ENCODE results near the gene ARIH2. TPM values are rescaled to one million over a fixed set of nuclear protein-coding genes. Genes with fewer than 3 reads are reported as not detected.

Gene ARIH2
- total and polyA plus RNA-seq, 2 of the 4 experiments (the other 2 are of a cell fraction): 62.3 to 93.7 TPM

GRCh38 chr3:48919215-48920138, 835 bp downstream of the ARIH2 start:
- WGBS, 2 experiments (ENCODE audit: extremely low coverage in 2 of 2, insufficient read length in 1 of 2): 1% methylated on average over 26 of the region's 54 CpGs; no CpG with 5 or more reads in 1 of the 2 experiments
- DNase-seq (peak; percentile 50), ATAC-seq (ENCODE audit: low read depth) (peak; percentile 44)
- Histone ChIP-seq H3K27ac (ENCODE audit: insufficient read depth, low read length) (peak overlapping the region; percentile 70), H3K4me1 (ENCODE audit: control insufficient read depth, insufficient read depth, low read length) (peaks cover 7% of the 10 kb centered on the region), H3K9me1 (ENCODE audit: insufficient read depth, low read length) (0 out of 2 replicates have a peak, but pooled peaks cover 3% of the 10 kb centered on the region), H2BK15ac (ENCODE audit: low read depth, low read length) (no peak overlapping the region; the same call in 2 of the 3 replicates), H3K4ac (ENCODE audit: low read depth, low read length) (peak overlapping the region; percentile 63), H2AK5ac (ENCODE audit: low read depth, low read length) (peak overlapping the region; percentile 84), H3K18ac (ENCODE audit: low read depth, low read length) (no peak overlapping the region), H3K36me3 (ENCODE audit: control insufficient read depth, insufficient read depth, low read length) (peaks cover 12% of the 10 kb centered on the region), H2BK5ac (ENCODE audit: low read depth, low read length, poor library complexity, severe bottlenecking) (peak overlapping the region; percentile 71), H3K79me1 (ENCODE audit: low read depth in 1 of 2, low read length in 2 of 2) (peaks cover 10 to 41% of the 10 kb centered on the region in 2 experiments; a peak in 3 of 4 replicates), H4K8ac (ENCODE audit: low read depth in 2 of 2, low read length in 2 of 2) (peak overlapping the region in 1 of 2 experiments; percentile 27; a peak in 1 of 4 replicates), H3K14ac (replicated peaks; ENCODE audit: low read depth, low read length) (peak overlapping the region; percentile 85), H2AFZ (replicated peaks; ENCODE audit: low read length, poor library complexity) (peak overlapping the region; percentile 98), H2AK9ac (replicated peaks; ENCODE audit: low read depth, low read length, poor library complexity) (peak overlapping the region; percentile 94), H3K9ac (ENCODE audit: low read depth, low read length) (peak overlapping the region; percentile 79), H3K4me3 (ENCODE audit: insufficient read depth, low read depth, low read length) (peak overlapping the region; percentile 70), H4K20me1 (ENCODE audit: insufficient read depth, low read length) (peaks cover 34% of the 10 kb centered on the region), H2BK20ac (ENCODE audit: low read depth, low read length) (no peak overlapping the region), H3K9me3 (ENCODE audit: control insufficient read depth, insufficient read depth, low read length) (no peaks in the 10 kb centered on the region), H2BK120ac (ENCODE audit: low read depth, low read length) (no peak overlapping the region), H3K27me3 (ENCODE audit: control insufficient read depth, insufficient read depth, low read length) (no peaks in the 10 kb centered on the region), H3K23ac (ENCODE audit: low read depth, low read length) (peak overlapping the region; percentile 94), H4K5ac (ENCODE audit: low read depth, low read length) (no peak overlapping the region), H3K4me2 (ENCODE audit: low read depth, low read length) (peak overlapping the region; percentile 100), H4K91ac (ENCODE audit: insufficient read depth, low read depth, low read length) (no peak overlapping the region), H3K56ac (ENCODE audit: extremely low read depth, insufficient read depth, low read length) (peak overlapping the region; percentile 39)
- CTCF ChIA-PET: interaction anchor here (1.0 kb wide), 1 partner anchor 8 kb away, joined by 3 read pairs; no protein-coding TSS in a partner anchor
- intact Hi-C loops (cut with micrococcal nuclease) (loop anchor here (5.0 kb wide), 1 partner anchor 72 kb away; the partner anchor contains the start of gene PRKAR2A), in situ Hi-C loops (cut with MboI; ENCODE audit: low sequenced_read_pairs) (no loop called here), dilution Hi-C loops (cut with HindIII; ENCODE audit: low sequenced_read_pairs, unreplicated experiment) (no loop called here)
- POLR2A ChIA-PET (ENCODE audit: unreplicated experiment): no interaction called here
- TF ChIP-seq CHD1 (IDR thresholded peaks at IDR 0.05; ENCODE audit: low read depth, low read length) (peak; percentile 77; the same call in 1 of the 2 replicates), SMC3 (IDR thresholded peaks at IDR 0.05; ENCODE audit: low read depth, low read length) (no peak), NFE2L2 (IDR thresholded peaks at IDR 0.05; ENCODE audit: low read depth, low read length) (no peak), RCOR1 (IDR thresholded peaks at IDR 0.05; ENCODE audit: insufficient replicate concordance, low read length) (no peak), RAD21 (IDR thresholded peaks at IDR 0.05; ENCODE audit: low read length) (no peak), FOS (IDR thresholded peaks at IDR 0.05; ENCODE audit: low read depth, low read length) (no peak), MXI1 (IDR thresholded peaks at IDR 0.05; ENCODE audit: borderline replicate concordance, low read depth, low read length) (peak; percentile 3; the same call in 1 of the 2 replicates), POLR2A (IDR thresholded peaks at IDR 0.05; ENCODE audit: low read depth, low read length) (peak; percentile 74)
- TF ChIP-seq, protein P1, sequence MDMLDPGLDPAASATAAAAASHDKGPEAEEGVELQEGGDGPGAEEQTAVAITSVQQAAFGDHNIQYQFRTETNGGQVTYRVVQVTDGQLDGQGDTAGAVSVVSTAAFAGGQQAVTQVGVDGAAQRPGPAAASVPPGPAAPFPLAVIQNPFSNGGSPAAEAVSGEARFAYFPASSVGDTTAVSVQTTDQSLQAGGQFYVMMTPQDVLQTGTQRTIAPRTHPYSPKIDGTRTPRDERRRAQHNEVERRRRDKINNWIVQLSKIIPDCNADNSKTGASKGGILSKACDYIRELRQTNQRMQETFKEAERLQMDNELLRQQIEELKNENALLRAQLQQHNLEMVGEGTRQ (IDR thresholded peaks at IDR 0.05; ENCODE audit: low read depth, low read length): peak; percentile 77
- TSS peak; percentile 52 for BruUV-seq (replicated peaks)

Data from IMR-90 (cell line).